Stimulated activated effector memory CD8-positive, alpha-beta T cell treated with anti-CD3 and anti-CD28 coated beads, Interleukin-12 subunit alpha, Interleukin-12 subunit beta, amount 100 ng/mL, for 72 hours (primary cell): ENCODE data around the gene KIF1A.

ENCODE experiments used
- ATAC-seq: fragments of 150-1000 bp; cut with Tn5 transposase; 2 replicates; pipeline ENCODE4 v1.10.0; 2021
- DNase-seq, 2 donors: peaks; one replicate each; pipeline ENCODE4 v3.0.0; 2021 to 2022; ENCODE audit warnings: low spot score in 2 of 2
- H3K27ac Mint-ChIP-seq: one replicate; pipeline ENCODE4 v1.8.0; 2022; ENCODE audit warnings: mild to moderate bottlenecking, mixed read lengths
- H3K36me3 Mint-ChIP-seq: one replicate; pipeline ENCODE4 v1.8.0; 2022; ENCODE audit warnings: mild to moderate bottlenecking, mixed read lengths
- H3K4me1 Mint-ChIP-seq: one replicate; pipeline ENCODE4 v1.8.0; 2022; ENCODE audit warnings: mixed read lengths
- H3K4me3 Mint-ChIP-seq: one replicate; pipeline ENCODE4 v1.8.0; 2022; ENCODE audit warnings: mild to moderate bottlenecking, mixed read lengths
- H3K9me3 Mint-ChIP-seq: one replicate; pipeline ENCODE4 v1.8.0; 2022; ENCODE audit warnings: mixed read lengths

The KIF1A gene, protein sequence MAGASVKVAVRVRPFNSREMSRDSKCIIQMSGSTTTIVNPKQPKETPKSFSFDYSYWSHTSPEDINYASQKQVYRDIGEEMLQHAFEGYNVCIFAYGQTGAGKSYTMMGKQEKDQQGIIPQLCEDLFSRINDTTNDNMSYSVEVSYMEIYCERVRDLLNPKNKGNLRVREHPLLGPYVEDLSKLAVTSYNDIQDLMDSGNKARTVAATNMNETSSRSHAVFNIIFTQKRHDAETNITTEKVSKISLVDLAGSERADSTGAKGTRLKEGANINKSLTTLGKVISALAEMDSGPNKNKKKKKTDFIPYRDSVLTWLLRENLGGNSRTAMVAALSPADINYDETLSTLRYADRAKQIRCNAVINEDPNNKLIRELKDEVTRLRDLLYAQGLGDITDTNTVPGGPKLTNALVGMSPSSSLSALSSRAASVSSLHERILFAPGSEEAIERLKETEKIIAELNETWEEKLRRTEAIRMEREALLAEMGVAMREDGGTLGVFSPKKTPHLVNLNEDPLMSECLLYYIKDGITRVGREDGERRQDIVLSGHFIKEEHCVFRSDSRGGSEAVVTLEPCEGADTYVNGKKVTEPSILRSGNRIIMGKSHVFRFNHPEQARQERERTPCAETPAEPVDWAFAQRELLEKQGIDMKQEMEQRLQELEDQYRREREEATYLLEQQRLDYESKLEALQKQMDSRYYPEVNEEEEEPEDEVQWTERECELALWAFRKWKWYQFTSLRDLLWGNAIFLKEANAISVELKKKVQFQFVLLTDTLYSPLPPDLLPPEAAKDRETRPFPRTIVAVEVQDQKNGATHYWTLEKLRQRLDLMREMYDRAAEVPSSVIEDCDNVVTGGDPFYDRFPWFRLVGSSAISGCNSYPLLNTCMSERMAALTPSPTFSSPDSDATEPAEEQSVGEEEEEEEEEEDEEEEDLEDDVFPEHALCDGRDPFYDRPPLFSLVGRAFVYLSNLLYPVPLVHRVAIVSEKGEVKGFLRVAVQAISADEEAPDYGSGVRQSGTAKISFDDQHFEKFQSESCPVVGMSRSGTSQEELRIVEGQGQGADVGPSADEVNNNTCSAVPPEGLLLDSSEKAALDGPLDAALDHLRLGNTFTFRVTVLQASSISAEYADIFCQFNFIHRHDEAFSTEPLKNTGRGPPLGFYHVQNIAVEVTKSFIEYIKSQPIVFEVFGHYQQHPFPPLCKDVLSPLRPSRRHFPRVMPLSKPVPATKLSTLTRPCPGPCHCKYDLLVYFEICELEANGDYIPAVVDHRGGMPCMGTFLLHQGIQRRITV (N-terminal part only)

DNA sequence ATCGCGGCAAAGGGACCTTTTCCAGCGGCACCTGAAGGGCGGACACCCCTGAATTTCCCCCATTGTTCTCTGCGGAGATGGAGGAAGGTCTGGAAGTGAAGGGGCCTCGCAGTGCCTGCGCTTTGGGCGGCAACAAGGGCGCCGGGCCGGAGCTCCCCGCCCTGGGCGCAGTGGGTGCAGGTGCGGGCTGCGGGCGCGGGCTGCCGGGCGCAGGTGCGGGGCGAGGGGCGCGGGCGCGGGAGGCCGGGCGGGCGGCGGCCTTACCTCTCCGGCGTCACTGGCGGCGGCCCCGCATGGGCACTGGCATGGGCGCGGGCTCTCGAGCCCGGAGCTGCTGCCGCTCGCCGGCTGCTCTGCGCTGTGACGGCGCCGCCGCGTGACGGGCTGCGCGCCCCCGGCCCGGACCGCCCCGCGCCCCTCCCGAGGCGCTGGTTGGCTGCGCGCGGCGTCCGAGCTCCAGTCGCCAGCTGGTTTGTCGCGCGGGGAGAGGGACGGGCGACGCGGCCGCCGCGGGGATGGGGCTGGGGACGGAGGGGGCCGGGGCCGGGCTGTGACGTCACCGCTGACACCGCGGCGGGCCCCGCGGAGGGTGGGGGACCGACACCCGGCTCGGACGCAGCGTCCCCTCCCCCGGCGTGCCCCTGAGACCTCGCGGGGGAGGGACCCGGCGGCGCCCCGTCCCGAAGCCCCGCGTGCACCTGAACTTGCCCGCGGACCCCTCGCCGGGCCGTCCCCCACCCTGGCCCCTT is at the start of gene KIF1A:
KIF1A (minus strand) TSS at position 362 of the 749 bp plus-strand sequence. CDS start 22,467 bp downstream, outside the sequence.
- no peak for ATAC-seq

DNA sequence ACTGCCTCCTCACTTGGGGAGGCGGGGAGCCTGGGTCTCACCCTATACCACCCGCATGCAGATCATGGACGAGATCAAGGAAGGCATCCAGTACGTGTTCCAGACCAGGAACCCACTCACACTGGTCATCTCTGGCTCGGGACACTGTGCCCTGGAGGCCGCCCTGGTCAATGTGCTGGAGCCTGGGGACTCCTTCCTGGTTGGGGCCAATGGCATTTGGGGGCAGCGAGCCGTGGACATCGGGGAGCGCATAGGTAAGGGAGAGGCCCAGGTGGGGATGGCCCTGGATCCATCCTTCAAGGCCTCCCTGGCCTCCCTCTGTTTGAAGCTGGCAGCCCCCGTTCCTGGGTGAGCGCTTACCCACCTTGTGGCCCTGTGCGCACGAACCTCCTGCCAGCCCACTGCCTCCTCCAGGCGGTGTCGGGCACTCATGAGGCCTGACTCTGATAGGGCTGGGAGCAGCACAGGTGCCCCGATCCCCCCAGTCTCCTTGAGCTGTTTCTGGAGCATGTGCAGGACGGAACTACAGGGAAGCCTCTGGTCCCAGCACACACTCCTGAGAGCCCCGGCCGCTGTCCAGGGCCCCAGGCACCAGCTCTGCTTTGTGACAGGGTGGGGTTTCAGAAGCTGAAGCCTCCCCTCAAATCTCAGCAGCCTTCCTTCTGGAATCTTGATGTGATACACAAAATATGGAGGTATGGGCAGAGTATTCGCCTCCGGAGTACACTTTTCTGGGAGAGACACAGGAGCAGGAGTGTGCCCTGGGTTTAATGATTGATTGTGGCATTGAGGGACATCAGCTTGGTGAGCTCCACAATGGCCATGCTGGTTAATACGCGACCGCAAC is 49.3 kb upstream of the KIF1A start:
- Mint-ChIP-seq H3K36me3 (no peaks in the 10 kb centered on the region), H3K9me3 (no peaks in the 10 kb centered on the region), H3K27ac (no peak overlapping the region), H3K4me3 (no peak overlapping the region), H3K4me1 (no peaks in the 10 kb centered on the region)
- ATAC-seq (no peak), DNase-seq (no peak)

More for the DNA sequence above, at the start of gene KIF1A:
- H3K27ac Mint-ChIP-seq = no peak within 1 kb of the TSS
- peaks cover 3% of the 10 kb centered on the region for H3K9me3 Mint-ChIP-seq
- no peak for DNase-seq
- no peaks in the 10 kb centered on the region for H3K36me3 Mint-ChIP-seq
- H3K4me3 Mint-ChIP-seq = peak within 1 kb of the TSS; percentile 59
- H3K4me1 Mint-ChIP-seq = no peaks in the 10 kb centered on the region

DNA sequence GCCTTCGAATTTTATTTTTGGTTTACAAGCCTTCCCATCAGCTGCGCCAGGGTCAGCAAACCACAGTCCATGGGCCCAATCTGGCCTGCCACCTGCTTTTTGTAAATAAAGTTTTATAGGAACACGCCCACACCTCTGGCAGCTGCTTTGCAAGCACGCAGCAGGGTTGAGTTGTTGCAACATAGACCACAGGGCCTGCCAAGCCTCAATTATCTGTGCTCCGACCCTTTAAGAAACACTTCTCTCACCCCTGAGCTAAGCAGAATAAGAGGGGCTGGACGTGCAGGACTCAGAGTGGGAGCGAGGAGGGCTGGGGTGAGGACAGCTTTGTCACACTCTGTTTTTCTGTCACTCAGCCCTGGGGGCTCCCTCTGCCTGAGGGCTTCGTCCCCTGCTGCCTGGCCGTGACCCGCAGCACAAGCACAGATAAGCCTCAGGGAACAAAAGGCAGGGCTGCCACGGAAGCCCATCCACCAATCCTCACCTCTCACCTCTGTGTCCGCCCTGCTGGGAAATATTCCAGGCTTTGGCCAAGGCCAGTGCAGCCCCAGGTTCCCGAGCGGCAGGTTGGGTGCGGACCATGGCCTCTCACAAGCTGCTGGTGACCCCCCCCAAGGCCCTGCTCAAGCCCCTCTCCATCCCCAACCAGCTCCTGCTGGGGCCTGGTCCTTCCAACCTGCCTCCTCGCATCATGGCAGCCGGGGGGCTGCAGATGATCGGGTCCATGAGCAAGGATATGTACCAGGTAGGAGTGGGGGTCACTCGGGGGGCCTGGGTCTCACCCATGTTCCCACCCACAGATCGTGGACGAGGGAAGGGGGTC is 48.5 kb upstream of the KIF1A start, which contains the start of gene AGXT:
AGXT (plus strand) TSS at position 539 of the 823 bp plus-strand sequence; CDS start at position 581, 42 bp downstream.
- DNase-seq = no peak
- Mint-ChIP-seq H3K27ac (no peak within 1 kb of the TSS), H3K4me1 (no peaks in the 10 kb centered on the region), H3K9me3 (no peaks in the 10 kb centered on the region), H3K4me3 (no peak within 1 kb of the TSS), H3K36me3 (no peaks in the 10 kb centered on the region)
- no peak for ATAC-seq

DNA sequence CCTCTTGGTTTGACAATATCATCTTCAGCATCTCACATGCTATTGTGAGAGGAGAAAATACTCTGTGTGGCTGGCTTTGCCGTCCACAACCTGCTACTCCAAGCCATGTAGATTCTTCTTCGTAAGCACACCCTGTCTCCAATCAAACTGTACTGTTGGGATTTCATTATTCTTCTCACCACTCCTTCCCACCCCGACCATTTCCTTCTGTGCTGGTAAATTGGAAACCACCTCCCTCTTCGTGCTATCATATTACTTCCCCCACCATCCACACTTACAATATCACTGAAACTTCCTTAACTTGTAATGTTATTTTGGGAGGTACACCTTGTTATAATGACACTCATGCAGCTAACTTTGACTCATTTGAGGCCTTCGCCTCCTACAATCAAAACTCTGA is 45.4 kb upstream of the KIF1A start:
- no peaks in the 10 kb centered on the region for H3K9me3 Mint-ChIP-seq
- H3K36me3 Mint-ChIP-seq = no peaks in the 10 kb centered on the region
- no peak for ATAC-seq
- H3K27ac Mint-ChIP-seq = no peak overlapping the region
- H3K4me3 Mint-ChIP-seq = no peak overlapping the region
- no peak for DNase-seq
- no peaks in the 10 kb centered on the region for H3K4me1 Mint-ChIP-seq

DNA sequence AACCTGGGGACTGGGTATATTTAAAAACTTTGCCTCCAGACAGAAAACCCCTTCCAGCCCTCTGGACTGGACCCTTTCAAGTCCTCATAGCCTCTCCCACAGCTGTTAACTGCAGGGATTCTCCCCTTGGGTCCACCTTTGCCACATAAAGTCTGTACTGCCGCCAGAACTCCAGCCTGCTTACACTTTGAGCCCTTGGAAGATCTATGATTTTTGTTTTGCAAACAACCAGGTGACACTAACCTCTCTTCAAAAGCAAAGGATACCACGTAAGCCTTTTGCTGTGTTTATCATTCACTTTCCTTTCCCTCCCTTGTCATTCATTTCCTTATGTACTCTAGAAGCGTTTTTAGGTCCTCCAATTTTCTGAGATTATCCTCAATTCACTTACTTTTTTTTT is 44.5 kb upstream of the KIF1A start:
- no peak overlapping the region for H3K4me3 Mint-ChIP-seq
- no peaks in the 10 kb centered on the region for H3K4me1 Mint-ChIP-seq
- no peaks in the 10 kb centered on the region for H3K9me3 Mint-ChIP-seq
- no peak for DNase-seq
- ATAC-seq = no peak
- H3K27ac Mint-ChIP-seq = no peak overlapping the region
- H3K36me3 Mint-ChIP-seq = no peaks in the 10 kb centered on the region

DNA sequence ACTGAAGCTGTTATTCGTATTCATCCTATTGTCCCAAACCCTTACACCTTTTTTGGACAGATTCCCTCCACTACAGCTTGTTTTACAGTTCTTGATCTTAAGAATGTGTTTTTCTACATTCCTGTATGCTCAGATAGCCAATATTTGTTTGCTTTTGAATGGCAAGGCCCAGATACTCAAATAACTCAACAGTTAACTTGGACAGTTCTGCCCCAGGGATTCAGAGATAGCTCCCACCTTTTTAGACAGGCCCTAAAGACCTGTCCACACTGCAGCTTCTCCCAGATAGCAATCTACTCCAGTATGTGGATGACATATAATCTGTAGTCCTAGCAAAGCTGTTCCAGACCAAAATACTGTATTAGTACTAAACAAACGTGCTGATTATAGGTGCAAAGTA is 41.5 kb upstream of the KIF1A start:
- DNase-seq (no peak), ATAC-seq (no peak)
- H3K36me3 Mint-ChIP-seq = no peaks in the 10 kb centered on the region
- no peak overlapping the region for H3K4me3 Mint-ChIP-seq
- no peaks in the 10 kb centered on the region for H3K9me3 Mint-ChIP-seq
- H3K27ac Mint-ChIP-seq = no peak overlapping the region
- H3K4me1 Mint-ChIP-seq = no peaks in the 10 kb centered on the region

DNA sequence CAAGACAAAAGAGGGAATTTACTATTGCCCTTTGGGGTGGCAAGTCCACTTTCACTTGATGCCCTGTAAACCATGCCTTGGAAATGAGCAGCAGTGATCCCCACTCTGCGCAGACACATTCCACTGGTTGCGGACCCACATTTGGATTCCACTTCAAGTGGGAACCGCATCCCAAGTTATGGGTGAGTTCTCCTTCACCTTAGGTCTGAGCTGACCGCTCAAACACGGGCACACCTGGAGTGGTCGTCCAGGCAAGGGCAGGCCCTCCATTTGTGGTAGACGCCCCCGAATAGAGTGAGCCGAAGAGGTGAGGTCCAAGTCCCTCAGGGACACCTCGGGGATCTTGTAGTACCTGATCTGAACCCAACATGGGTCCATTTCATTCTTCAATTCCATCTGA is 38.9 kb upstream of the KIF1A start:
- ATAC-seq = no peak

DNA sequence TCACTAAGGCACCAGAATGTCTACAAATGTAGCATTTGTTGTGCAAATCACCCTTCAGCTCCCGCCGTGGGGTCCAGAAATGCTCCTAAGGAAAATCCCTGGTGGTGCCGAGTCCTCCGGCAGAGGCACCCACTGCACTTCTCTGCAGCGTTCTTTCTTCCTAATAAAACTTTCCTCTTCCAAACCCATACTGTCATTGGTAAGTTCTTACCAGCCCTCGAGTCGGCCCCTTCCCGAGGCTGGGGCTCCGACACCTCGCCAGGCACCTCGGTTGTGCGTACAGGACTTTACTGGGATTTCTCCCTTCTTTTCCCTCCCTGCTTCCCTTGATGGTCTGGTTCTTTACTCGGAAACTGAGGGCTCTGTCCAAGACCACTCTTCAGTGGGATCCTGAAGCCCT is 38.3 kb upstream of the KIF1A start:
- no peaks in the 10 kb centered on the region for H3K36me3 Mint-ChIP-seq
- no peak for DNase-seq
- no peak overlapping the region for H3K27ac Mint-ChIP-seq
- H3K4me3 Mint-ChIP-seq = no peak overlapping the region
- H3K9me3 Mint-ChIP-seq = peaks cover 4% of the 10 kb centered on the region
- no peaks in the 10 kb centered on the region for H3K4me1 Mint-ChIP-seq
- no peak for ATAC-seq

More for the DNA sequence above, 38.9 kb upstream of the KIF1A start:
- Mint-ChIP-seq H3K4me1 (no peaks in the 10 kb centered on the region), H3K9me3 (peaks cover 4% of the 10 kb centered on the region), H3K36me3 (no peaks in the 10 kb centered on the region), H3K27ac (no peak overlapping the region), H3K4me3 (no peak overlapping the region)
- DNase-seq = no peak

DNA sequence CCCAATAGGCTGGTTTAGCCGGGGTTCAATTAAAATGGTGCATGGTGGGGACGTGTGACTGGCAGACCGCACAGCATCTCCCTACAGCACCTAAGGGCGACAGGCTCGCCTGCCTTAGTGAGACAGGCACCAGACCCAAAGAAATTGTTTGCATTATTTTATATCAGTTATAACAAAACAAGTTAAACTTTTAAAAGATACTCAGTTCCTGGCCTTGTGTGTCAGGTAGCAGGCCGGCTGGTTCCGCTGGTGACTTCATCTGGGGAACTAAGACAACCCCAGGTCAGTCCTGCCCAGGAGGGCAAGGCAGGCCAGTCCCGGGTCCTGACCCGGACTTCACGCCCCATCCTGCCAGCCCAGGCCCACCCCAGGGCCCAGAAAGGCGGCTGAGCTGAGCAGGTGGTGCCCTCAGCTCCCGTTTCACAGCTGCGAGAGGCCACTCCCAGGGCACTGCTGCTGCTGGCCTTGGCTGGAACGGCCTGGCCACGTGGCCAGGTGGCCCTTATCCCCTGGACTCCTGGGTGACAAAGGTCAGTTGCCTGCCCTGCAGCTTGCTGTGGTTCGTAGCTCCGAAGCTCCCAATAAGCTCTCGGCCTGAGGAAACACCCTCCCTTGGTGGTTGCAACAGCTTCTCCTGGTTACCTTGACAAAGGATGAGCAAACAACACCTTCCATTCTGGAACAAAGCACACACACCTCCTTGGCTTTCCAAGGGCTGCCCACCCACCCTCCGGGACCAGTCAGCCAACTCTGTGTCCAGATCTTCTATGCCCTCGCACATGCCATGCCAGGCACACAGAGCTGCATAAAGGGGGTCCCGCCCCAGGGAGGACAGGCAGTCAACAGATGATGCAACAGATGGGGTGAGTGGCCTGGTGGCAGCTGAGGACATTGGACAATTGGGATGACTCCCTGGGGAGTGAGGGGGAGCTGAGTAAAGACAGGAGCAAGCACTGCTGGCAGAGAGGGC is 37.3 kb upstream of the KIF1A start:
- Mint-ChIP-seq H3K9me3 (peaks cover 4% of the 10 kb centered on the region), H3K4me3 (no peak overlapping the region), H3K4me1 (no peaks in the 10 kb centered on the region), H3K27ac (no peak overlapping the region), H3K36me3 (no peaks in the 10 kb centered on the region)
- DNase-seq (no peak), ATAC-seq (no peak)

DNA sequence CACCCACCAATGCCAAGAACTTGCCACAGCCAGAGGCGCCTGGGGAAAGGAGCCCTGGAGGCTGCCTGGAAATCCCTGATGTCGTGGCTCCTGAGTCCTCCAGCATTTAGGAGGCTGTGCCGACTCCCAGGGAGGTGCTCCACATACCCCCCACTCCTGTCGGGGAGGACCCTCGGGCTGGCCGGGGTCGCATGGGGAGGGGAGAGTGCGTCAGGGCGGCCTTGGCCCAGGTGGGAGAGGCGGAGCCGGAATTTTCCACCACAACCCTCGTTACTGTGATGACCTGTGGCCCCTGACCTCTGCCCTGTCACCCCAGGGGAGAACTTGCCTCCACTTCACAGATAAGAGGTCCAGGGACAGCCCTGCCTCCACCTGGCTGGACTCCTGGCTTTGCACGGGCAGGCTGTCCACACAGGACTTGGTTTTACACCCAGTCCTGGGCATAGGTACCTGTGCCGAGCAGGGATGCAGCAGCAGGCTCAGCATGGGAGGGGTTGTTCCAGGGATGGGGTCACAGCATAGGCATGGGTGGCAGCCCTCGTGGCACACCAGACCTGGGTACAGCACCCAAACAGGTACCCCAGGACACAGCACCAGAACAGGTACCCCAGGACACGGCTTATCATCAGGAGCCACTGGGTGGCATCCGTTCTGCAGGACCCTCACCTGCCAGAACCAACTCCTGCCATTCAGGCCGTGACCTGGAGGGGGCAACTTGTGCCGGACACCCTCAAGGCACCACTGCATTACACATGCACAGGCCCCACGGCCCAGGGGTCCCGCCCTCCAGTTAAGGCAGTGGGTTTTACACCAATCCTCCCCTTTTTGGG is 36.3 kb upstream of the KIF1A start:
- H3K9me3 Mint-ChIP-seq = peaks cover 4% of the 10 kb centered on the region
- no peak for ATAC-seq
- DNase-seq = no peak
- no peaks in the 10 kb centered on the region for H3K36me3 Mint-ChIP-seq
- H3K4me3 Mint-ChIP-seq = no peak overlapping the region
- no peak overlapping the region for H3K27ac Mint-ChIP-seq
- H3K4me1 Mint-ChIP-seq = no peaks in the 10 kb centered on the region

DNA sequence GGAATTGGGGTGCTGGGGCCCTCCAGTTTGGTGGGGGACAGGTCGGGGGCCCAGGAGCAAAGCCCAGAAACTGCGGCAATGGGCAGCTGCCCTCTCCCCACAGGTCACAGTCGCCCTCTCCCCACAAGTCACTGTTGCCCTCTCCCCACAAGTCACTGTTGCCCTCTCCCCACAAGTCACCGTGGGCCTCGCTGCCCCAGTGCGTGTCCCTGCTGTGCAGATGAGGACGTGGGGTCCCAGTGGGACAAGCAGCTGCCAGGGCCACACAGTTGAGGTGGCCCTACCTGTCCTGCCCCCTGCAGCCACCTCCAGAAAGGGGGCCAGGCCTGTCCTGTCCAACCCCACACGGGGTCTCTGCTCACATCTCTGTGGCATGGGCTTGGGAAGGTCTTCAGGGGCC is 35.7 kb upstream of the KIF1A start:
- no peak for ATAC-seq
- Mint-ChIP-seq H3K9me3 (peaks cover 4% of the 10 kb centered on the region), H3K4me3 (no peak overlapping the region), H3K36me3 (no peaks in the 10 kb centered on the region), H3K4me1 (no peaks in the 10 kb centered on the region), H3K27ac (no peak overlapping the region)
- no peak for DNase-seq
